A549 treated with RU486 at 1 μM for 4 hours (cell line): ENCODE results near the gene FMC1. TPM values are rescaled to one million over a fixed set of nuclear protein-coding genes. Genes with fewer than 3 reads are reported as not detected.

Experiments
- total RNA-seq: library from RNA; stranded (reverse); fragments of 200-300 nt; extraction: Qiagen RNA extraction; gene quantifications from 5 replicates; pipeline ENCODE4 v1.2.3, GENCODE V29; 2022; ENCODE audit warnings: low read depth

Gene FMC1
- 15.8 to 39.1 TPM (median 30.3 TPM) in 5 replicates for total RNA-seq

GRCh38 chr7:139341058-139341775 lies at the start of gene FMC1:
Gene FMC1 (plus strand): TSS chr7:139341337. CDS start chr7:139341385, 48 bp downstream.

DNA sequence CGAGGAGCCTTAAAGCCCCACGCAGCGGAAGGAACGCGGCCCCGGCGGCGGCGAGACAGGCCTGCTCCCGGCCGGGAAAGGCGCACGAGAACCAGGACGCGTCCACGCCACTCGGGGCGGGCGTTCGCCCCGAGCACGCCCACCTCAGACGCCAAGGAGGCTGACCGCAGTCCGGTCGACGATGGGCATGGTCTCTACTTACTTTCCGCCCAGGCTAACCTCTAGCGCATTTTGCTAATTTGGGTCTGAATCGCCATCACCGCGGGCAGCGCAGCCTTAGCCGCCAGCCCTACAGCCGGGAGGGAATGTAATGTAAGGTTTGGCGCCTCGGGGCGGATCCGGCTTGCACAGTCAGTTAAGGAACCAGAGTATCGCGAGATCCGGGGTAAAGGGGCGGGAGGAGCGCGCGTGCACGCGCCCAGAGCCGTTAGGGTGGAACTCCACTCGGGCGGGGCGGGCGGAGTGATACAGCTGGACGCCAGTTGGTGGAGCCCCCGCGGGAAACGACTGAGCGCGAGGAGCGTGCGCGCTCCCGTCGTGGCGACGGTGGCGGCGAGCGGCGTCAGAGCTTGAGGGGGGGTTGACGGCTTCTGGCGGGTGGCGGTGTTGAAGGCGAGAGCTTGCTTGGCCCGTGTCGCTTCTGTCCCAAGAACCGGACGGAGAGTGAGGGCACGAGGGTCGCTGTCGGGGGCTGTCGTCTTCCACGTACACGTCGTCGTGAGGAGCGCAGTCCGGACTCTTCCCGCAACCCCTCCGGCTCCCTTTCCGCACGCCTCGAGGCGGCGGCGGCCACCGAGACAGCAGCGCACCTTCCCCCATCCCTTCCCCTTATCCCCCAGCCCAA lies 18.5 kb downstream of the FMC1 start, which contains the start of gene LUC7L2:
Gene LUC7L2 (plus strand): TSS at position 529 of the 844 bp plus-strand sequence. CDS start 368 bp downstream, outside the sequence.

Other genes starting within 250 kb of the FMC1 start
- 22.7 to 30.5 TPM (median 27.8 TPM) in 5 replicates for gene ZC3HAV1, start 231.6 kb upstream of the FMC1 start, total RNA-seq
- 1.2 to 3.9 TPM (median 2.7 TPM) in 5 replicates for gene UBN2, start 110.1 kb upstream of the FMC1 start, total RNA-seq
- 22.4 to 47.2 TPM (median 39.0 TPM) in 5 replicates for gene LUC7L2, start 18.6 kb downstream of the FMC1 start, total RNA-seq
- 0.59 to 0.95 TPM (median 0.87 TPM) in 5 replicates for gene KLRG2, start 142.3 kb downstream of the FMC1 start, total RNA-seq
- gene CLEC2L, start 182.3 kb downstream of the FMC1 start, total RNA-seq, result 0.14 TPM in 2 of 5 replicates, not detected in the others